NCI-H345 treated with DMSO at 0.1 percent for 48 hours (cell line): ENCODE results near the gene ALOX5.
A peak's percentile ranks its signal among the peaks of the same experiment; 100 is the strongest.
"Not testable (repeated sequence)": the region's sequence is repeated elsewhere in the genome, so short reads cannot be mapped to it uniquely, and the experiment has no call there.

Experiments
- DNase-seq: peaks from one replicate; lab custom pipeline; 2025; ENCODE audit not compliant: unreplicated experiment; lab: John Stamatoyannopoulos, UW

ALOX5 gene

DNA sequence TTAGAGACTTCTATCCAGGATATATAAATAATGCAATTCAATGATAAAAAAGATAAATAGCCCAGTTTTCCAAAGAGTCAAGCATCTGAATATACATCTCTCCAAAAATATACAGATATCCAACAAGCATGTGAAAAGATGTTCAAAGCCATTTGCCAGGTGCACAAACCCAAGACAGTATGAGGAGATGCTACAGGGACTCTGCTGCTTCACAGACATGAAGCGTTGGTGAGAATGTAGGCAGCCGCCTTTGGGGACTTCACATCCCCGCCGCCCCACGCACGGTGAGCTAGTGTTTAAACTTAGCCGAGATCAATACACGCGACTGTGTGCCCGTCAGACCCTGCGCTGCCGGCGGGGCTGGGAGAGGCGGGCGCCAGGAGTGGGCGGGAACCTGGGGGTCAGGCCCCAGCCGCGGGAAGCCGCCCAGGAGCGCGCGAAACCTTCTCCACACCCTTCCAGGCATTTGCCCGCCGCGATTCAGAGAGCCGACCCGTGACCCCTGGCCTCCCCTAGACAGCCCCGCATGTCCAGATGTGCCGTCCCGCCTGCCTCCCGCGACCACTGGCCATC, 927 bp upstream of the ALOX5 start:
- DNase-seq, result peak; percentile 12

DNA sequence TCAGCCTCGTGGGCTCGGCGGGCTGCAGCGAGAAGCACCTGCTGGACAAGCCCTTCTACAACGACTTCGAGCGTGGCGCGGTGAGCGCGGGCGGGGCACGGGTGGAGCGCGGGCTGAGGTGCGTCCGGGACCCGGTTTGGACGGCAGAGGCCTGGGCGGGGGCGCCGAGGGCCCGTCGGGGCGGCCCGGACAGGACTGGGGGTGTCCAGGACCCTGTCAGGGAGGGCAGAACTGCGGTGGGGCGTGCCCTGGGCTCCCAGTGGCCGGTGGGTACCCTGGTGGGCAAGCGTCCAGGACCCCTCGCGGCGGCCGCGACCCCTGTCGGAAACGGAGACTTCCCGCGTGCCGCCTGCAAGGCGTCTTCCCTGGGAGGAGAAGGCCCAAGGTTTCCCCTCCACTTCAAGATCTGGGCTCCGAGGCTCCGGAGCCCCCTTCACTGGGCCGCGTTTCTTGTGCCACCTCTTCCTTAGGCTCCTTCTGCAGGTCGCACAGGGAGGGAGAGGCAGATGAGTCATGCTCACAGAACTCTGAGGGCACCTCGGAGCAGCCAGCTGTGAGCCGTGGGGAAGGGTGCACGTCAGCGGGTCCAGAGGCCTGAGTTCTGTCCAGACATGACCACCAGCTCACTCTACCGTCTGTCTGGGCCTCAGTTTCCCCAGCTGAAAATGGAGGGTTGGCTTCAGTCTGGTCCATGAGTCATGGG, 485 bp downstream of the ALOX5 start:
- DNase-seq, result no peak

DNA sequence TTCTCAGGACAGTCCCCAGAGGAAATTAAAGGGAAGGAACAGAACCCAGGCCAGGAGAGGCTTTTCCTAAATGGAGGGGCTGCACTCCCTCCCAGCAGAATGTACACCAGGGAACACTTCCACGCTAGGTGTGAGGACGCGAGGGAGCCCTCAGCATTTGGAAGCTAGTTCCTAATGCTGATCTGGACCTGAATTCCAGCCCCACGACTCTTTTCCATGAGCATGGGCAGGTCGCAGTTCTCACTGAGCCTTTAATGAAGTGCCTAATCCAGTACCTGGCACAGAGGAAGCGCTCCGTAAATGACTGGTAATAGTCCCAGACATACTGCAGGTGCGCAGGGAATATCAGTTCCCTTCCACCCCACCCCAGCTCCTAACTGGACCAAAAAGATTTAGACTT, 1.1 kb downstream of the ALOX5 start:
- no peak for DNase-seq

DNA sequence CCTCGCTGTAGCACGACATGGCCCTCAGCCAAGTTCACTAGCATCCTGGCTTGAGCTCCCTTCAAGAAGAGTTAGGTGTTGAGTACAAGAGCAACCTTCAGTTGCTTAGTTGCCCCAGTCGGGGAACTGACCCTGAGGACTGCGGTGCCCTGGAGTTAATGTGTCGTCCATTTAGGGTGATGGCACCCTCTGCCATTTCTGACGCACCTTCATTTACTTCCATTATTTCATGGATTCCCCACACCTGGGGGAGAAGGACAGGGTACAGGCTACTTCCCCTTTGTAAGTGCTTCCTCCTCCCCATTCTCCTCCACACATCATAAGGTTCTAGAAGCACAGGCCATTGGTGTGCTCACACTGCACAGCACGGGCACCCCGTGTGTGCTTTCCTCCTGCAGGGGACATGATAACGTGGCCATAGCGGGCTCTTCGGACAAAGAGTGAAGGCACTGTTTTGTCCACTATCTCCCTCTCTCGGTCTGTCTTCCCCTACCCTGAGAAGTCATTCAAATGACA, 1.8 kb downstream of the ALOX5 start:
- no peak for DNase-seq

DNA sequence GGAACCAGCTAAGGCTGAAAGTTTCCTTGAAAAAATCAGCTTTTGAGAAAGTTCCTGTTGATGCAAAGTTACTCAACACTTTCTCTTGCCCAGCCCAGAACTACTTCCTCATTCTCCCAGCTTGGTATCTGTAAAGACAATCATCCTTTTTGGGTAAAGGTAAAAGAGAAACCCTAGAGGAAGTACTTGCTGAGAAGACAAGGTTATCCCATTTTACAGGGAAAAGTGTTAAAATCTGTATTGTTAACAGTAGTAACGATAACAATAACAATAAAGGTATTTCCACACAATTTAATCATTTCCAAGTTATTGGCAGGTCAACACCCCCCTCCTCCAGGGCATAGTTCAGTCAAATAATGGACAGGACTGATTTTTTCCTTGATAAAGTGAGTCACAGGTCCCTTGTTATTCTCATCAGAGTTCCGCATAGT, 2.4 kb downstream of the ALOX5 start:
- DNase-seq, result no peak

DNA sequence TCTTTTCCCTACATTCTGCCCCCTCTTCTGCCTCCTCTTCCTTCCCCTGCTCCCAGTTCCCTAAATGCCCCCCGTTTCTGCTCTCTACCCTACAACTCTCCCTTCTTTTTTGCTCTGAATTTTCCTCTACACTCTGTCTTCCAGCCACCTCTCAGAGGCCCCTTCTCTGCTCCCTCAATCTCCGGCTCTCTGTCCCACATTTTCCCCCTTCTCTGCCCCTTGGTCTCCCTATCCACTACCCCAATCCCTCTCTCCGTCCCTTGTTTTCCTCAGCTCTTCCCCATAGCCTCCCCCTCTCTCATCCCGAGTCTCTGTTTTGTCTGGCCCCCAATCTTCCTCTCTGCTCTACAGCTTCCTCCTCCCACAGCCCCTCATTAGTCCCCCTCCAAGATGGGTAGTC, 3.3 kb downstream of the ALOX5 start:
- DNase-seq, result no peak

DNA sequence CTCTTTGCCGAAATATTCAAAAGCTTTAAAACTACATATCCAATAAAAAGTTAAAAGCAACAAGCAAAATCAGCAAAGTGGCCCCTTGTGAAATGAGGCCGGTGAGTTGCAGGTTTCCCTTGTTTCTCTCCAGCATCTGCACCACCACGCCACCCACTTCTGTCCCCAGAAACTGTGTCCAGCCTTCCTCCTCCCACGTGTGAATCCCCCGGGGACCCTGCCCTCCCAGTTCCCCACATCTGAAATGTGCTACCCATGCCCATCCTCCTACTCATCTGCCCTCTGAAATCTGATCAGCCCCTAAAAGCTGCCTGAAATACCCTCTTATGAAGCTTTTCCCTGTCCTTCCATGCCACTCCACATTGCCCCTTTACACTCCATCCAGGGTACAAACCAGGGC, 3.8 kb downstream of the ALOX5 start:
- no peak for DNase-seq

DNA sequence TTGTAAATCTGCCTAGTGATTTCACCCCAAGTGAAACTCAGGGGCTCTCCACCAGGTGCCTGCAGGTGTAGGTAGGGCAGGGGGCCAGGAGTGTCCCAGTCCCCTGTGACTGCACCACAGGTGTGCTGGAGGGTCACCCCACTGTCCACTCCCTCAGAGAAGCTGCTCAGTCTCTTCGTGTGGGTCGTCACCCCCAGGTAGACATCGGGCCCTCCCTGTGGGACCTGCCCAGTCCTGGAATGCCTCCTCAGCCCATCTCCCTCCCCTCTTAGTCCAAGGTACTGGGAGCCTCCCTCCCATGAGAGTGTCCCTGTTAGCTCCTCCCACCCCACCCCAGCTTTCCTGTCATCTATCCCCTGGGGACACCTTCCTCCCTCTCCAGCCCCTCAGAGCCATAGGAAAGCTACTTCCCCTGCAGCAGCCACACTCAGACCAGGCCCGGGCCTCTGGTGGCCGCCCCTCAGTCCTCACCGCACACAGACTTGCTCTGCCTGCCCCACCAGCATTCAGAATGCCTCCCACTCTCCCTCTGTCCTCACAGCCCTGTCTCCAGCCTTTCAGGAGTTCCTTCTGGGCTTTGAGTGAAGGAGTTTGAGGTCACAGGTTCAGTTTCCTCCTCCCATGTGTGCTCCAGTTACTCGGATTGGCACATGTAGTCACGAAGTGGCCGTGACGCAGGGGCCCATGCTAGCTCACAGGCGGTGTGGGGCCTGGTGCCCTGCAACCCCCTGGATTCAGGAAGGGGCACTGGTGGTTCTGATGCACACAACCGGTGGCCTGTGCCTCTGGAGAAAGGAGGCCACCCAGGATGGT, 5.1 kb downstream of the ALOX5 start:
- DNase-seq, result no peak

DNA sequence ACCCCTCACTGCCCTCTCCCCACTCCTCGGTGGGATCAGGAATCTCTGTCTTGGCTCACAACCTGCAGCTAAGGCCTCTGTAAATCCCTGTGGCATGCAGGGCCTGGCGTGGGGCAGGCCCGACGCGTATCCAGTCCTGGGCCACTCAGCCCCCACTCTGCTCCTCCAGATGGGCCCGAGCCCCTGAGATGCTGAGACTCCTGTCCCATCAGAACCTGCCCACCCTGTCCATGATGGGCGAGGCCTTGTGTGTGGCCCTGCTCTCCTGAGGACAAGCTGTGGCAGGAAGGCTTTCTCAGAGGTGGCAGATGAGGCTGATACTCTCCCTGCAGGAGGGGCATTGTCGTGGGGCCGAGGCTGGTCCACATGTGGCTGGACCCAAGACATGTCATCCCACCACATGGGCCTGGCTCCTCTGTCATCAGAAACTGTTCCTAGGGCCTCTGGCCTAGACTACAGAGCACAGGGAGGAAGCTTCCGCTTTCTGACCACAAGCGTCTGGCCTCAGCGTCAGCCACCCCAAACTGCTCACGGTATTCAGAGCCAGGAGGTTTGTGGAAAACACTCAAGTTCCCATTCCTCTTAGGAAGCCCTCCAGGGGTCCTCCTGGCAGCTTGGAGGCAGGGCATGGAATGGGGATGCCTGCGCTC, 6.0 kb downstream of the ALOX5 start:
- no peak for DNase-seq

DNA sequence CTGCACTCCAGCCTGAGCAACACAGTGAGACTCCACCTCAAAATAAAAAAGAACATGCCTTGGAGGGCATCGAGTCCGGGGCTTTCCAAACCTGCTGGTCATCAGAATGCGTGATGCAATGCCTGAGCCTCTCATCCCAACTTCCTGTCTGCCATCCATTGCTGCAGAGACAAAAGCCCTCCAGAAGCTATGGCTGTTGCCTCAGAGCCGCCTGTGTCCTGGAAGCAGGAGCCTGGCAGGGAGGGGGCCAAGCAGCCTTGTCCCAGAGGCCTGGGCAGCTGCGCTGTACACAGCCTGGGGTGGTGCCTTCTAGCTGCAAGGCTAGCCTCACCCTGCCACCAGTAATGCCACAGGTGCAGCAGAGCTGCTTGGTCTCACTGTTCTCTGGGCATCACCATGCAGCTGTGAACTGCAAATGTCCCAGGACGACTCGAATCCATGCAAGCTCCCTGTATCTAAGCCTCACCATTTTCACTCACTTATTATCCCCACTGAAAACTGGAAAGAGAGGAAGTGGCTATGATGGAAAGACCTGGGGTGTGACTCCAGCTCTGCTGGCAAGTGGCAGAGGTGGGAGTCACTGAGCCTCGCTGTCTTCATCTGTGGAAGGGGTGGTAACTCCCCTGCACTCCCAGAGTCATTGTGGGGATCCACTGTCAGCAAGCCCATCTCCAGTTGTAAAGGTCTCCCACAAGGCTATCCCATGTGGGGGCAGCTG, 7.0 kb downstream of the ALOX5 start:
- DNase-seq, result no peak

DNA sequence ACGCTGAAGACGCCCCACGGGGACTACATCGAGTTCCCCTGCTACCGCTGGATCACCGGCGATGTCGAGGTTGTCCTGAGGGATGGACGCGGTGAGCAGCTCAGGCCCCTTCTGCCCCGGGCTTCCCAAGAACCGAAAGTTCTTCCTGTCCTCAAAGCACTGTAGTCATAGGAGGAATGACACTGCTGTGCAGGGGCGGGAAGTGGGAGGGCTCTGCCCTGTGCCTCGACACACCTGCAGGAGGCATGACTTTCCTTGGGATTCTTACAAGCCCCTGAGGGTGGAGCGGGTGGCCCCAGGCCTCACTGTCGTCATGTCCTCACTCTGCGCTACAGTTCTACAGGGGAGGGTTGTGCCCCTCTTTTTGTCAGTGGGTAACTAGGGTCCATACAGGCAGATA, 8.6 kb downstream of the ALOX5 start:
- no peak for DNase-seq

DNA sequence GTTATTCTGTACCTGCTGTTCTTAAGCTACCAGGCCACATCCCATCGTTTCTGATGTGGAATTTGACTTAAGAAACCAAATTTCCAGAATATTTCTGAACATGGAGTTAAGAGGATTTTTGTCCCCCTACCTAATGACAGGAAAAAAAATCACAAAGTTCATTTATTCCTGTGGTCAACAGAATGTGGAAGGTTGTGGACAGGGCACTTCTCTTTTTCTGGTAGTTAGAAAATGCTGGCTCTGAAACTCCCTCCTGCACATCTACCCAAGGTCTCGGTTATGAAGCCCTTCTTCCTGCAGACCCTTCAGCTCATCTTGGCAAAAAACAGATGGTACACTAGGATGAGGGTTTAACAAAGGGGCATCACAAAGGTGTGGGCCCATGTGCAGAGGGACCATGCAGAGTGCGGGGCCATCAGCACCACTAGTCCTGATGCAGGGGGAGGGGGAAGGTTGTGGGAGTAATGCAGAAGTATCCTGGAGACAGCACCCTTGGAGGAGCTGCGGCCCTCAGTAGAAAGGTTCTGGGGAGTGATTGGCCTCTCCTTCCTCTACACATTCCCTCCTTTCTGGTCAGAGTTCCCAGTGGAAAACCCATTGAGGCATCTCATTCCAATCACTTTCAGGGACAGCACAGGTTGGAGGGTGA, 9.8 kb downstream of the ALOX5 start:
- DNase-seq, result no peak

DNA sequence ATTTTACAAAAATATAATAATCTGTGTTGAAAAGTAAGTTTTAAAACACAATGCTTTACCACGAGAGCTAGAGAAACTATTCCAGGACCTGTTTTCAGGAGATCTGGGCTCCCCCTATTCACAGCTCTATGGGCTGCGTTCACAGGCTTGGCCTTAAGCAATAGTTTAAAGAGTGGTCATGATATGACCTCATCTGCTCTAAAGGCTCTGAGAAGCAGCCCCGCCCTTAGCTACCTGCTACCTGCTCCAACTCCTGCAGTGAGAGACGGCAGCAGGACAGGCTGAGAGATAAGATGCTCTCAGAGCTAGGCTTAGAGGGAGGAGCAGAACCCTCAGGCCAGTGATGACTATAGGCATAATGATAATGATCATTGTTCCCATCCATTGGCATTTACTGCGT, 12.6 kb downstream of the ALOX5 start:
- no peak for DNase-seq

DNA sequence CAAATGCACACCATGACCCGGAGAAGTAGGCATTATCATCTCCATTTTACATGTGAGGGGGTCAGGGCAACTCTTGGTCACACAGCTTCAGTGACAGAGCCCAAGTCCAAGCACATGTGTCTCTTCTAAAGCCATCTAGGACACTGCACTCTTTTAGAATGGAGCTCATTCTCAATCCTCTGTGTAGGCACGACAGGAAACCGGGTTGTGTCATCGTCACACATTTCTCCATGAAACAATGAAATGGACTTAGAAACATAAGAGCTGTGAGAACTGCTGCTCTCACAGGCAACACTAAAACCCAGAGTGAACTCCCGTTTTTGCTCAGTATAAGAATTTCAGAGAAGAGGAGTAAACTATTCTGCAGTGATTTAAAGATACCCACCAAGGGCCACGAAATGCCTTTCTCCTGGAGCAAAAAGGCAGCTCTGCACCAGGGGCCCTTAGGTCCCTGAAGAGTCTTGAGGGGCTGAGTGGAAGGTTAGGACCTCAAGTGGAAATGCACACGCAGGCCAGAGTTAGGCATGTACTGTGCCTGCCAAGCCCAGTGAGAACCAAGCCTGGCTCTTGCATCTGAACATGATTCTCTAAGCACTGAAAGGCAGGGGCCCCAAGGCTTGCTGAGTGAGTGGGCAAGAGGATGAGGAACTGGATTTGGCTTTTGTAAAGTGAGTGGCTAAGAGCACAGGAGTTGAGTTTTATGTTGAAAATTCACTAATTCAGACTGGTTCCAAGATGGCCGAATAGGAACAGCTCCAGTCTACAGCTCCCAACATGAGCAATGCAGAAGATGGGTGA, 13.3 kb downstream of the ALOX5 start:
- no peak for DNase-seq

DNA sequence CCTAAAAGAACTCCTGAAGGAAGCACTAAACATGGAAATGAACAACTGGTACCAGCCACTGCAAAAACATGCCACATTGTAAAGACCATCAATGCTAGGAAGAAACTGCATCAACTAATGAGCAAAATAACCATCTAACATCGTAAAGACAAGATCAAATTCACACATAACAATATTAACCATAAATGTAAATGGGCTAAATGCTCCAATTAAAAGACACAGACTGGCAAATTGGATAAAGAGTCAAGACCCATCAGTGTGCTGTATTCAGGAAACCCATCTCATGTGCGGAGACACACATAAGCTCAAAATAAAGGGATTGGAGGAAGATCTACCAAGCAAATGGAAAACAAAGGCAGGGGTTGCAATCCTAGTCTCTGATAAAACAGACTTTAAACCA, 15.7 kb downstream of the ALOX5 start:
- not testable (repeated sequence) for DNase-seq

DNA sequence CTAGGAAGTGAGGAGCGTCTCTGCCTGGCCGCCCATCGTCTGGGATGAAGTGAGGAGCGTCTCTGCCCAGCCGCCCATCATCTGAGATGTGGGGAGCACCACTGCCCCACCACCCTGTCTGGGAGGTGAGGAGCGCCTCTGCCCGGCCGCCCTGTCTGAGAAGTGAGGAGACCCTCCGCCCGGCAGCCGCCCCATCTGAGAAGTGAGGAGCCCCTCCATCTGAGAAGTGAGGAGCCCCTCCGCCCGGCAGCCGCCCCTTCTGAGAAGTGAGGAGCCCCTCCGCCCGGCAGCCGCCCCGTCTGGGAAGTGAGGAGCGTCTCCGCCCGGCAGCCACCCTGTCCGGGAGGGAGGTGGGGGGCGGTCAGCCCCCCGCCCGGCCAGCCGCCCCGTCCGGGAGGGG, 17.6 kb downstream of the ALOX5 start:
- DNase-seq, result not testable (repeated sequence)

DNA sequence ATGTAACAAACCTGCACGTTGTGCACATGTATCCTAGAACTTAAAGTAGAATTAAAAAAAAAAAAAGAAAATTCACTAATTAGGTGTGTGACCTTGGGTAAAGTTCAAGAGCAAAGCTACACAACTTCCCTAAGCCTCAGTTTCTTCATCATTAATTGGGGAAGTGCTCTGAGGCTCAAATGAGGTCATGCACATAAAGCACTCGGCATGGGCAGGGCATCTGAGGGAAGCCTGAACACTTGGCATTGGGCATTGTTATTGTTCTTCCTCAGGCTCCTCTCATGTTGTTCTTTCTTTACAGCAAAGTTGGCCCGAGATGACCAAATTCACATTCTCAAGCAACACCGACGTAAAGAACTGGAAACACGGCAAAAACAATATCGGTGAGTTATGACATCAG, 21.5 kb downstream of the ALOX5 start:
- DNase-seq, result no peak

DNA sequence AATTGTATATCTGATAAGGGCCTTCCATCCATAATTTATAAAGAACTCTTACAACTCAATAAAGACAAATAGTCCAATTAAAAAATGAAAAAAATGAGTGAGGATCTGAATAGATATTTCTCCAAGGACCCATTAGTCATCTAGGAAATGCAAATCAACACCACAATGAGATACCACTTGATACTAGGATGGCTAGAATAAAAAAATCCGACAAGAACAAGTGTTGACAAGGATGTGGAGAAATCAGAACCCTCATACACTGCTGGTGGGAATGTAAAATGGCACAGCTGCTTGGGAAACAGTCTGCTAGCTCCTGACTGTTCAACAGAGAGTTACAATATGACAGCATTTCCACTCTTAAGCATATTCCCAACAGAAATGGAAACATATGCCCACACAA, 24.6 kb downstream of the ALOX5 start:
- no peak for DNase-seq

DNA sequence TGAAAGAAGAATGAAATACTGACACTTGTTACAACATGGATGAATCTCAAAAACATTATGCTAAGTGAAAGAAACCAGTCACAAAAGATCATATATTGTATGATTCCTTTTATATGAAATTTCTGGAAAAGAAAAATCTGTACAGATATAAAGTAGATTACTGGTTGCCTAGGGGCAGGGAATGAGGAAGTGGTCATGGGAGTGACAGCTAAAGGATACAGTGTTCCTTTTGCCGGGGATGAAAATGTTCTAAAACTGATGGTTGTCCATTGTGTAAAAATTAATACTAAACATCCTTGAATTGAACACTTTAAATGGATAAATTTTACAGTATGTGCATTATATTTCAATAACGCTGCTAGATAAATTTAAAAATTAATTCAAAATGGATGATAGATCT, 25.1 kb downstream of the ALOX5 start:
- DNase-seq, result no peak

DNA sequence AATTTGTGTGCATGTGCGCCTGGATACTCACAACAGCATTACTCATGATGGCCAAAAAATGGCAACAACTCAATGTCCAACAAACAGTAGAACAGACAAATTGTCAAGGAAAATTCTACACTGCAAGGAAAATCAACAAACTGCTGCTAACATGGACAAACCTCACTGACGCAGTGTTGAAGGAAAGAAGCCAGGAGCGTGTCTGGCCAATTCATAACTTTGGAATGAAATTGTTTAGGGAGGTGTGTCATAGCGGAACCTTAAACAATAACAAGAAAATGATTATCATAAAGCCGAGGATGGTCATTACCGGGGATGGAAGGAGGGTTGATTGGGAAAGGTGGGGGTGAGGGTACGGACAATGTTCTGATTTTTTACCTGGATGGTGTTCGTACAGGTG, 29.1 kb downstream of the ALOX5 start:
- no peak for DNase-seq
